Mucosa of descending colon (tissue), 3 donors: Measurements from ENCODE around the gene SIK3. TPM values are rescaled to one million over a fixed set of nuclear protein-coding genes. Genes with fewer than 3 reads are reported as not detected.

Experiments
- ATAC-seq: fragments of 200-7000 bp; cut with Tn5 transposase; one replicate; pipeline ENCODE4 v1.9.1; 2020; ENCODE audit warnings: mild to moderate bottlenecking, moderate library complexity
- DNase-seq, 3 donors: peaks; one replicate each; pipeline ENCODE4 v3.0.0-alpha.2; 2020
- H3K36me3 ChIP-seq: fragments of 200-600 bp; one replicate; pipeline ENCODE4 v1.8.0; 2021; ENCODE audit warnings: low read depth, mild to moderate bottlenecking
- H3K4me1 ChIP-seq: fragments of 200-600 bp; one replicate; pipeline ENCODE4 v1.8.0; 2021; ENCODE audit warnings: low read depth, mild to moderate bottlenecking
- H3K4me3 ChIP-seq: fragments of 200-600 bp; one replicate; pipeline ENCODE4 v1.8.0; 2021; ENCODE audit warnings: mild to moderate bottlenecking
- H3K9me3 ChIP-seq: fragments of 200-600 bp; one replicate; pipeline ENCODE4 v1.8.0; 2021; ENCODE audit warnings: mild to moderate bottlenecking
- CTCF ChIP-seq: fragments of 200-600 bp; IDR thresholded peaks from one replicate; pipeline ENCODE4 v1.8.0; 2022; ENCODE audit warnings: antibody characterized with exemption, mild to moderate bottlenecking
- intact Hi-C, 2 donors: fragments of 100-400 bp; cut with DNase I in 1 of 2; cut with micrococcal nuclease in 1 of 2; formaldehyde crosslinking; loops; one replicate each; pipeline versions ENCODE4 v1.11.0 to v1.11.1; 2022; cut with DNase I, micrococcal nuclease
- total RNA-seq, 3 donors: library from RNA; stranded (reverse); fragmentation: NEBNext Ultra II Directional in 2 of 3; extraction: Animal tissue kit (Norgen Biotek cat#: 25700) in 2 of 3; gene quantifications; one replicate each; pipeline versions ENCODE4 v1.2.1 to v1.2.4, GENCODE V29; 2021 to 2023
- donor health status: DM: no; HTN: no; CAD: no; lungs with moderate emphysema.
- donor health status: DM: no; HTN: no; CAD: no.
- donor health status: DM: no; HTN: yes; CAD: no.

Gene SIK3
- total RNA-seq, 3 donors from 2014 or later, result 28.1 to 55.6 (median 41.8) TPM

GRCh38 chr11:116821050-116821918, 276.9 kb downstream of the SIK3 start:
- Histone ChIP-seq H3K9me3 (no peaks in the 10 kb centered on the region), H3K36me3 (no peaks in the 10 kb centered on the region), H3K4me3 (no peak overlapping the region), H3K4me1 (no peaks in the 10 kb centered on the region)
- intact Hi-C loops, result no loop called here
- no peak for DNase-seq
- no peak for ATAC-seq
- TF ChIP-seq CTCF, result no peak

- Histone ChIP-seq H3K9me3 (no peaks in the 10 kb centered on the region), H3K4me1 (no peaks in the 10 kb centered on the region), H3K36me3 (no peaks in the 10 kb centered on the region), H3K4me3 (no peak overlapping the region)
- intact Hi-C loops, result no loop called here
- no peak for TF ChIP-seq CTCF
- DNase-seq, result no peak
- ATAC-seq, result no peak
Observed at GRCh38 chr11:116819049-116819448, 279.2 kb downstream of the SIK3 start.

GRCh38 chr11:116814502-116814901, 283.7 kb downstream of the SIK3 start:
- no peaks in the 10 kb centered on the region for H3K9me3 ChIP-seq
- intact Hi-C loops, result no loop called here
- DNase-seq, result no peak
- no peak overlapping the region for H3K4me3 ChIP-seq
- TF ChIP-seq CTCF, result no peak
- ATAC-seq, result no peak
- no peaks in the 10 kb centered on the region for H3K36me3 ChIP-seq
- no peaks in the 10 kb centered on the region for H3K4me1 ChIP-seq

DNA sequence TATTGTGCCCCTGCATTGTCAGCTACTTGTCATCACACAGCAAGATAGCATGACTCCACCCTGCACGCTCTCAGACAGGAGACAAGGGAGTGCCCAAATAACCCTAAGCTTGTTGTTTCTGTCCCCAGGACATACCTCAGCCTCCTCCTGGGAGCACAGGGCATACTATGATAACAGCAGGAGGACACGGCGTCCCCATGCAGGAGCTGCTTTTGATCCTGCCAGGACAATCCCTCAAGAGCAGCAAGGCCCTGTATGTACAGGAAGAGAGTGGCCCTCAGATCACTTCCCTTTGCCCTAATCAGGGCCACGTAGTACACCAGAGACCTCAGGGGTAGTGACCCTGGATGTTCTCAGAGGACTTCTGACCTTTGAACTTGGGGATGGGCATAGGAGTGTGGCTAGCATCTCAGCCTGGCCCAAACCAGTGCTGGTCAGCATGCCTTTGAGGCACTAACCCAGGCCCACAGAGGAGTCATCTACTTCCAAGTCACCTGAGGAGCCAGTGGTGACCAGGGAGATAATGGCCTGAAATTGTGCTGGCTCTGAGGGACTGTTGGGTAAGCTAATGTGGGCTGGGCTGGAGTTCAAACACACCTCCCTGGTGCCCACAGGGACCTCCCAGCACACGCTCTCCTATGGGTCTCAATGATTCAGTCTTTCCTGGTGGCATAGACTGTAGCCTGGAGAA, 284.3 kb downstream of the SIK3 start:
- Histone ChIP-seq H3K4me1 (no peaks in the 10 kb centered on the region), H3K9me3 (no peaks in the 10 kb centered on the region), H3K4me3 (no peak overlapping the region), H3K36me3 (no peaks in the 10 kb centered on the region)
- DNase-seq, result no peak
- intact Hi-C loops, result no loop called here
- peak; percentile 51 for ATAC-seq
- no peak for TF ChIP-seq CTCF

- intact Hi-C loops, result no loop called here
- Histone ChIP-seq H3K4me3 (no peak overlapping the region), H3K36me3 (no peaks in the 10 kb centered on the region), H3K4me1 (no peaks in the 10 kb centered on the region), H3K9me3 (no peaks in the 10 kb centered on the region)
- no peak for DNase-seq
- ATAC-seq, result no peak
- TF ChIP-seq CTCF, result no peak
Observed at GRCh38 chr11:116813170-116813569, 285.1 kb downstream of the SIK3 start.
